PFSK-1 (cell line): Measurements from ENCODE around the gene TOP3A.

Experiments
- POLR2AphosphoS5 ChIP-seq: IDR thresholded peaks from 2 replicates; pipeline ENCODE4 v1.6.1; 2012; ENCODE audit warnings: low read depth, mild to moderate bottlenecking, control low read depth, low read length, moderate library complexity
- TF ChIP-seq, protein P1 (sequence below), 2 experiments: IDR thresholded peaks; 2 replicates each; pipeline versions ENCODE4 v1.6.1 to v1.8.0; 2011 to 2012; ENCODE audit warnings: low read depth in 2 of 2, low read length in 2 of 2, control low read depth in 1 of 2, inconsistent platforms in 1 of 2, mild to moderate bottlenecking in 1 of 2, moderate library complexity in 1 of 2; ENCODE audit not compliant: insufficient read depth in 1 of 2

DNA sequence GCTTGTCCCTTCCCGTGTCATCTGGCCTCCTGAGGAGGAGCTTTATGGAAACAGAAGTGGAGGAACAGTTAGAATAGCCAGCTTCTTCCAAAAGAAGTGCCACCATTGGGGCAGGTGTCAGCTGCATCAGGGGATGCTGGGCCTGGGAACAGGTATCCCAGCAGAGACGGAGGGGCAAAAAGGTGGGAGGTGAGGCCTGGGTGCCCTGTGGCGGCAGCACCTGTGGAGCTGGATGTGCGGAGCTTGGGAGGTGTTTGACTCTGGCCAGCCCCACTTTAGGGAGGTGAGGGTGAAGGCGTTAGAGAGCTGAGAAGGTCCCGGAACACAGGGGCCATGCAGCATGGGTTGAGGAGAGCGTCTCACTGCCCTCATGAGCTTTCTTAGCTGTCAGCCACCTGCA lies 5.5 kb upstream of the TOP3A start:
- TF ChIP-seq, protein P1, sequence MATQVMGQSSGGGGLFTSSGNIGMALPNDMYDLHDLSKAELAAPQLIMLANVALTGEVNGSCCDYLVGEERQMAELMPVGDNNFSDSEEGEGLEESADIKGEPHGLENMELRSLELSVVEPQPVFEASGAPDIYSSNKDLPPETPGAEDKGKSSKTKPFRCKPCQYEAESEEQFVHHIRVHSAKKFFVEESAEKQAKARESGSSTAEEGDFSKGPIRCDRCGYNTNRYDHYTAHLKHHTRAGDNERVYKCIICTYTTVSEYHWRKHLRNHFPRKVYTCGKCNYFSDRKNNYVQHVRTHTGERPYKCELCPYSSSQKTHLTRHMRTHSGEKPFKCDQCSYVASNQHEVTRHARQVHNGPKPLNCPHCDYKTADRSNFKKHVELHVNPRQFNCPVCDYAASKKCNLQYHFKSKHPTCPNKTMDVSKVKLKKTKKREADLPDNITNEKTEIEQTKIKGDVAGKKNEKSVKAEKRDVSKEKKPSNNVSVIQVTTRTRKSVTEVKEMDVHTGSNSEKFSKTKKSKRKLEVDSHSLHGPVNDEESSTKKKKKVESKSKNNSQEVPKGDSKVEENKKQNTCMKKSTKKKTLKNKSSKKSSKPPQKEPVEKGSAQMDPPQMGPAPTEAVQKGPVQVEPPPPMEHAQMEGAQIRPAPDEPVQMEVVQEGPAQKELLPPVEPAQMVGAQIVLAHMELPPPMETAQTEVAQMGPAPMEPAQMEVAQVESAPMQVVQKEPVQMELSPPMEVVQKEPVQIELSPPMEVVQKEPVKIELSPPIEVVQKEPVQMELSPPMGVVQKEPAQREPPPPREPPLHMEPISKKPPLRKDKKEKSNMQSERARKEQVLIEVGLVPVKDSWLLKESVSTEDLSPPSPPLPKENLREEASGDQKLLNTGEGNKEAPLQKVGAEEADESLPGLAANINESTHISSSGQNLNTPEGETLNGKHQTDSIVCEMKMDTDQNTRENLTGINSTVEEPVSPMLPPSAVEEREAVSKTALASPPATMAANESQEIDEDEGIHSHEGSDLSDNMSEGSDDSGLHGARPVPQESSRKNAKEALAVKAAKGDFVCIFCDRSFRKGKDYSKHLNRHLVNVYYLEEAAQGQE (IDR thresholded peaks at IDR 0.05; ENCODE audit: insufficient read depth in 1 of 2, low read depth in 2 of 2, low read length in 2 of 2): no peak
- TF ChIP-seq POLR2AphosphoS5: no peak
